ENCODE results near the gene BHLHE40. TPM values are rescaled to one million over a fixed set of nuclear protein-coding genes. Genes with fewer than 3 reads are reported as not detected.

The BHLHE40 gene
- total and polyA plus RNA-seq, 10 of the 15 experiments (the other 5 are each of a cell fraction or from before 2014, with no cell fraction given) = 25.2 to 106 (median 51.4) TPM

DNA sequence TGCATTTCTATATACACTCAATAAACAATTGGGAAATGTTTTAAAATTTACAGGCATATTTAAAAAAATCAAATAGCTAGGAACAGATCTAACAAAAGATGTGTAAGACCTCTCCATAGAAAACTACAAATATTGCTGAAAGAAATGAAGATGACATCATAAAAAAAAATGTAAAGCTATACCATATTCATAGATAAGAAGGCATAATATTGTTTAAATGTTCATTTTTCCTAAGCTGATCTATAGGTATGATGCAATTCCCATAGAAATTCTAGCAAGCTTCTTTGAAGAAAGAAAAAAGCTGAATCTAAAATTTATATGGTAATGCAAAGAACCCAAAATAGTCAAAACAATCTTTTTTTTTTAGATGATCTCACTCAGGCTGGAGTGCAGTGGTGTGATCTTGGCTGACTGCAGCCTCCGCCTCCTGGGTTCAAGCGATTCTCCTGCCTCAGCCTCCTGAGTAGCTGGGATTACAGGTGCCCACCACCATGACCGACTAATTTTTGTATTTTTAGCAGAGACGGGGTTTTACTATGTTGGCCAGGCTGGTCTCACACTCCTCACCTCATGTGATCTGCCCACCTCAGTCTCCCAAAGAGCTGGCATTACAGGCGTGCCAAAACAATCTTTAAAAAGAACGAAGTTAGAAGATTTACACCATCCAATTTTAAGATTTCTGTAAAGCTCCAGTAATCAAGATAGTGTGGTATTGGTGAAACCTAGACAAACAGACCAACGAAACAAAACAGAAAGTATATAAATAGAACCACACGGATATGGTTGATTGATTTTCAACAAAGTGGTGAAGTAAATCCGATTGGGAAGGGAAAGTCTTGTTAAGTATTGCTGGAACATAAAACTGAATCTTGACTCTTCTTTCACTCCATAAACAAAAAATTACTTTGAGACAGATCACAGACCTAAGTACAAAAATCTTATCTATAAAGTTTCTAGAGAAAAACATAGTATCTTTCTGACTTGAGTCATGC is 6.3 kb upstream of the BHLHE40 start (continued):
- TF ChIP-seq SMAD1 (IDR thresholded peaks at IDR 0.05; ENCODE audit: low read depth, partially characterized antibody) (no peak), PAX8 (IDR thresholded peaks at IDR 0.05) (peak; percentile 100), ASH2L (IDR thresholded peaks at IDR 0.05; ENCODE audit: borderline replicate concordance, low read depth) (no peak), ESRRA (IDR thresholded peaks at IDR 0.05; ENCODE audit: low read length) (no peak), MYB (IDR thresholded peaks at IDR 0.05; ENCODE audit: borderline replicate concordance, low read depth, low read length) (no peak), FOXM1 (IDR thresholded peaks at IDR 0.05; ENCODE audit: low read depth, low read length) (no peak), RB1 (IDR thresholded peaks at IDR 0.05; ENCODE audit: borderline replicate concordance) (no peak; the same call in 1 of the 2 replicates), ZBED1 (IDR thresholded peaks at IDR 0.05; ENCODE audit: borderline replicate concordance) (peak; percentile 36; the same call in 1 of the 2 replicates), CBX5 (IDR thresholded peaks at IDR 0.05; ENCODE audit: low read depth) (no peak), NR2F1 (conservative IDR thresholded peaks at IDR 0.05) (peak; percentile 38; the same call in 1 of the 2 replicates)
- TF ChIP-seq, protein P1, sequence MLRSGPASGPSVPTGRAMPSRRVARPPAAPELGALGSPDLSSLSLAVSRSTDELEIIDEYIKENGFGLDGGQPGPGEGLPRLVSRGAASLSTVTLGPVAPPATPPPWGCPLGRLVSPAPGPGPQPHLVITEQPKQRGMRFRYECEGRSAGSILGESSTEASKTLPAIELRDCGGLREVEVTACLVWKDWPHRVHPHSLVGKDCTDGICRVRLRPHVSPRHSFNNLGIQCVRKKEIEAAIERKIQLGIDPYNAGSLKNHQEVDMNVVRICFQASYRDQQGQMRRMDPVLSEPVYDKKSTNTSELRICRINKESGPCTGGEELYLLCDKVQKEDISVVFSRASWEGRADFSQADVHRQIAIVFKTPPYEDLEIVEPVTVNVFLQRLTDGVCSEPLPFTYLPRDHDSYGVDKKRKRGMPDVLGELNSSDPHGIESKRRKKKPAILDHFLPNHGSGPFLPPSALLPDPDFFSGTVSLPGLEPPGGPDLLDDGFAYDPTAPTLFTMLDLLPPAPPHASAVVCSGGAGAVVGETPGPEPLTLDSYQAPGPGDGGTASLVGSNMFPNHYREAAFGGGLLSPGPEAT (IDR thresholded peaks at IDR 0.05; ENCODE audit: low read depth) = peak; percentile 84

All from GM12878 (cell line).